ENCODE measurements around the gene MAPK8.

Gene MAPK8

DNA sequence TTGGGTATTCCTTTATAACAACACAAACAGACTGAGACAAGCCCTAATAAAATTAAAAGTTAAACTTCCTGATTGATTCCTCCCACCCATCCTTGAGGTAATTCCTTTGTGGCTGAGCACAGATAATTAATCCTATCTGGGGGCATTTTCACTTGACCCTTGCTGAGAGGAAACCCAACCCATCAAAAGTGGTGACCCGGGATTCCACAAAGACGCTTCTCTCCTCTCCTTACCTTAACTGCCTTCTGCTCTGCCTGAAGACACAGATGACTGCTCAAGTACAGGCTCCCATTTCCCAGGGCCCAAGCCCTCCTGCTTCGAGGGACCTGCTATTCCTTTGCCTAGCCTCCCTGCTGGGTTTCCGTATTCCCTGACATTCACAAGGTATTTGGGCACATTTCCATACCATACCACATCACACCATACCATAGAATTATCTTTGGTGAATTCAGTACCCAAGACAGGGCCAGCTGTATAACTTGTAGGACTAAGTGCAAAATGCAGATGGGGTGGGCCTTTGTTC is 9.8 kb upstream of the MAPK8 start:
- no peaks in the 10 kb centered on the region for H3K79me2 ChIP-seq
- TF ChIP-seq CTCF (IDR thresholded peaks at IDR 0.05) = no peak
- peaks cover 7% of the 10 kb centered on the region for H3K4me1 ChIP-seq
- no peak overlapping the region for H3K27ac ChIP-seq
- no peak overlapping the region for H3K4me2 ChIP-seq (ENCODE audit: low read length)
- no peaks in the 10 kb centered on the region for H3K36me3 ChIP-seq (ENCODE audit: control insufficient read depth, insufficient read depth, low read length)
- H3K9me3 ChIP-seq (ENCODE audit: control insufficient read depth, low read length) = no peaks in the 10 kb centered on the region
- no peaks in the 10 kb centered on the region for H3K27me3 ChIP-seq (ENCODE audit: control insufficient read depth, insufficient read depth, low read length)
- no peak overlapping the region for H3K4me3 ChIP-seq (ENCODE audit: low read depth, low read length)
- no peak overlapping the region for H2AFZ ChIP-seq
- H3K9ac ChIP-seq = no peak overlapping the region

- no peak for TF ChIP-seq CTCF (IDR thresholded peaks at IDR 0.05)
- H3K27me3 ChIP-seq (ENCODE audit: control insufficient read depth, insufficient read depth, low read length) = no peaks in the 10 kb centered on the region
- no peak overlapping the region for H3K27ac ChIP-seq
- H2AFZ ChIP-seq = no peak overlapping the region
- H3K4me2 ChIP-seq (ENCODE audit: low read length) = no peak overlapping the region
- no peaks in the 10 kb centered on the region for H3K79me2 ChIP-seq
- H3K4me3 ChIP-seq (ENCODE audit: low read depth, low read length) = no peak overlapping the region
- H3K36me3 ChIP-seq (ENCODE audit: control insufficient read depth, insufficient read depth, low read length) = no peaks in the 10 kb centered on the region
- H3K4me1 ChIP-seq = peaks cover 7% of the 10 kb centered on the region
- H3K9me3 ChIP-seq (ENCODE audit: control insufficient read depth, low read length) = no peaks in the 10 kb centered on the region
- H3K9ac ChIP-seq = no peak overlapping the region
Observed at GRCh38 chr10:48299066-48299465, 7.4 kb upstream of the MAPK8 start.

DNA sequence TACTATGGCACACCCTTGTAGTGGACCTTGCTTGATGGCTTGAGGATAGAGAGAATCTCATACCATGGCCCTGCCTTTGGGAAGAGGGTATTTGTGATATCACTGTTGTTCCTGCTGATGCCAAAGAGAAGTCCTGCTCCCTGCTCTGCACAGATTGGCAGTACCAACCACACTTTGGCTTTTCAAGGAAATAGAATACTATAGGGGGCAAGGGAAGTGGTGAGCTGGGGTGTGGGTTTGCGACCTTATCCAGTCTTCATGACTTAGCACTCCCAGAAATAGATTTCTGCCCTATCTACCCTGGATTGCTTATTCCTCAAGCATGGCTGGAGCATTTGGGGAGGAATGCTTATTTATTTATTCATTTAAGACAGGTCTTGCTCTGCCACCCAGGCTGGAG is 6.8 kb upstream of the MAPK8 start:
- no peaks in the 10 kb centered on the region for H3K9me3 ChIP-seq (ENCODE audit: control insufficient read depth, low read length)
- no peak overlapping the region for H3K4me3 ChIP-seq (ENCODE audit: low read depth, low read length)
- H2AFZ ChIP-seq = no peak overlapping the region
- H3K4me2 ChIP-seq (ENCODE audit: low read length) = no peak overlapping the region
- H3K4me1 ChIP-seq = peaks cover 7% of the 10 kb centered on the region
- no peak overlapping the region for H3K9ac ChIP-seq
- no peaks in the 10 kb centered on the region for H3K27me3 ChIP-seq (ENCODE audit: control insufficient read depth, insufficient read depth, low read length)
- TF ChIP-seq CTCF (IDR thresholded peaks at IDR 0.05) = no peak
- H3K79me2 ChIP-seq = no peaks in the 10 kb centered on the region
- H3K36me3 ChIP-seq (ENCODE audit: control insufficient read depth, insufficient read depth, low read length) = no peaks in the 10 kb centered on the region
- H3K27ac ChIP-seq = no peak overlapping the region

- H3K4me2 ChIP-seq (ENCODE audit: low read length) = no peak overlapping the region
- H3K4me3 ChIP-seq (ENCODE audit: low read depth, low read length) = no peak overlapping the region
- TF ChIP-seq CTCF (IDR thresholded peaks at IDR 0.05) = no peak
- H3K9ac ChIP-seq = no peak overlapping the region
- H2AFZ ChIP-seq = no peak overlapping the region
- no peaks in the 10 kb centered on the region for H3K9me3 ChIP-seq (ENCODE audit: control insufficient read depth, low read length)
- peaks cover 7% of the 10 kb centered on the region for H3K4me1 ChIP-seq
- no peaks in the 10 kb centered on the region for H3K27me3 ChIP-seq (ENCODE audit: control insufficient read depth, insufficient read depth, low read length)
- no peaks in the 10 kb centered on the region for H3K36me3 ChIP-seq (ENCODE audit: control insufficient read depth, insufficient read depth, low read length)
- H3K27ac ChIP-seq = no peak overlapping the region
- H3K79me2 ChIP-seq = no peaks in the 10 kb centered on the region
Observed at GRCh38 chr10:48300556-48300955, 5.9 kb upstream of the MAPK8 start.

Data from parathyroid adenoma (tissue), 2 donors.